ENCODE measurements around the gene SAP30BP.

SAP30BP gene

GRCh38 chr17:75691801-75692626 is 24.9 kb downstream of the SAP30BP start:
- H3K79me2 ChIP-seq (ENCODE audit: insufficient read depth, low read length), result peaks cover 14% of the 10 kb centered on the region
- H3K27ac ChIP-seq (ENCODE audit: low read depth, low read length), result no peak overlapping the region
- no peaks in the 10 kb centered on the region for H3K36me3 ChIP-seq (ENCODE audit: low read length)
- H4K20me1 ChIP-seq (ENCODE audit: low read depth, low read length), result no peaks in the 10 kb centered on the region
- TF ChIP-seq EZH2phosphoT487 (conservative IDR thresholded peaks at IDR 0.05; ENCODE audit: low read length) (no peak), CTCF (IDR thresholded peaks at IDR 0.05; ENCODE audit: insufficient read depth, low read length, poor library complexity, severe bottlenecking) (no peak)
- H3K4me2 ChIP-seq (ENCODE audit: low read depth, low read length, poor library complexity, severe bottlenecking), result no peak overlapping the region
- no peaks in the 10 kb centered on the region for H3K9me3 ChIP-seq (ENCODE audit: insufficient read depth, low read length)
- no peaks in the 10 kb centered on the region for H3K27me3 ChIP-seq (ENCODE audit: low read length)
- no peak overlapping the region for H2AFZ ChIP-seq (ENCODE audit: low read depth, low read length, severe bottlenecking)
- H3K9me2 ChIP-seq (replicated peaks; ENCODE audit: insufficient read depth, low read length), result no peaks in the 10 kb centered on the region
- no peak overlapping the region for H3K9ac ChIP-seq (ENCODE audit: low read length)
- no peak overlapping the region for H3K4me3 ChIP-seq (ENCODE audit: insufficient read depth, low read length, poor library complexity, severe bottlenecking)
- peaks cover 25% of the 10 kb centered on the region for H3F3A ChIP-seq (ENCODE audit: insufficient read depth)

GRCh38 chr17:75692976-75693375 is 25.8 kb downstream of the SAP30BP start:
- Histone ChIP-seq H3K4me2 (ENCODE audit: low read depth, low read length, poor library complexity, severe bottlenecking) (no peak overlapping the region), H3K9me3 (ENCODE audit: insufficient read depth, low read length) (no peaks in the 10 kb centered on the region), H3K27ac (ENCODE audit: low read depth, low read length) (no peak overlapping the region), H3K9ac (ENCODE audit: low read length) (no peak overlapping the region), H2AFZ (ENCODE audit: low read depth, low read length, severe bottlenecking) (no peak overlapping the region), H3K9me2 (replicated peaks; ENCODE audit: insufficient read depth, low read length) (no peaks in the 10 kb centered on the region), H3K36me3 (ENCODE audit: low read length) (no peaks in the 10 kb centered on the region), H3K4me3 (ENCODE audit: insufficient read depth, low read length, poor library complexity, severe bottlenecking) (no peak overlapping the region), H3K79me2 (ENCODE audit: insufficient read depth, low read length) (peaks cover 14% of the 10 kb centered on the region), H4K20me1 (ENCODE audit: low read depth, low read length) (no peaks in the 10 kb centered on the region), H3K27me3 (ENCODE audit: low read length) (no peaks in the 10 kb centered on the region), H3F3A (ENCODE audit: insufficient read depth) (peaks cover 18% of the 10 kb centered on the region)
- TF ChIP-seq CTCF (IDR thresholded peaks at IDR 0.05; ENCODE audit: insufficient read depth, low read length, poor library complexity, severe bottlenecking) (no peak), EZH2phosphoT487 (conservative IDR thresholded peaks at IDR 0.05; ENCODE audit: low read length) (no peak)

GRCh38 chr17:75693500-75694481 is 26.7 kb downstream of the SAP30BP start:
- Histone ChIP-seq H3K27me3 (ENCODE audit: low read length) (no peaks in the 10 kb centered on the region), H3K9me3 (ENCODE audit: insufficient read depth, low read length) (no peaks in the 10 kb centered on the region), H3K4me3 (ENCODE audit: insufficient read depth, low read length, poor library complexity, severe bottlenecking) (no peak overlapping the region), H2AFZ (ENCODE audit: low read depth, low read length, severe bottlenecking) (no peak overlapping the region), H3K79me2 (ENCODE audit: insufficient read depth, low read length) (peaks cover 10% of the 10 kb centered on the region), H3K36me3 (ENCODE audit: low read length) (no peaks in the 10 kb centered on the region), H3K27ac (ENCODE audit: low read depth, low read length) (no peak overlapping the region), H3F3A (ENCODE audit: insufficient read depth) (peaks cover 10% of the 10 kb centered on the region), H4K20me1 (ENCODE audit: low read depth, low read length) (no peaks in the 10 kb centered on the region), H3K9me2 (replicated peaks; ENCODE audit: insufficient read depth, low read length) (no peaks in the 10 kb centered on the region), H3K9ac (ENCODE audit: low read length) (no peak overlapping the region), H3K4me2 (ENCODE audit: low read depth, low read length, poor library complexity, severe bottlenecking) (no peak overlapping the region)
- TF ChIP-seq EZH2phosphoT487 (conservative IDR thresholded peaks at IDR 0.05; ENCODE audit: low read length) (no peak), CTCF (IDR thresholded peaks at IDR 0.05; ENCODE audit: insufficient read depth, low read length, poor library complexity, severe bottlenecking) (no peak)

All from SU-DHL-6 (cell line).